Activated T-cell treated with anti-CD3 and anti-CD28 coated beads for 4 hours (primary cell): ENCODE results near the gene APBB2.

Experiments used
- DNase-seq: peaks from one replicate; pipeline ENCODE4 v3.0.0-alpha.2; 2020

The APBB2 gene

GRCh38 chr4:41132055-41132683 lies 82.2 kb downstream of the APBB2 start:
- no peak for DNase-seq

DNA sequence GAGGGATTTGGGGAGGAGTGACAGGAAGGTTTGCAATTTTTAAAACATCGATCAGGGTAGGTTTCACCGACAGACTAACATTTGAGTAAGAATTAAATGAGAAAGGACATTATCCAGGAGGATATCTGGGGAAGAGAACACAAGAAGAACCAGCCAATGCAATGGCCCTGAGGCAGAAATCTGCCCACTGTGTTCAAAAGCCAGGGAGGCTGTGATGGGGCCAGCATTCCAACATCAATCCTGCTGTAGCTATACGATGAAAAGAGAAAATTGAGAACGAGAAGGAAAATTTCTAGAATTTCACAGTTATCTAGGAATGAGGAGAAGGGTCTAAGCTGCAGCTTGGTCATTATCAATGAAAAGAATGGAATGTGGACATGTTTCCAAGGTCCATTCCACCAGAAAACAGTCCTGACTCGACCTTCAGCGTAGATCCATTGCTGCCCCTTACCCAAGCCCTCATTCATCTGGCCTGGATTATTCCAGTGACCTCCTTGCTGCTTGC lies 84.4 kb downstream of the APBB2 start:
- DNase-seq = no peak

GRCh38 chr4:41129128-41129754 lies 85.1 kb downstream of the APBB2 start:
- no peak for DNase-seq

DNA sequence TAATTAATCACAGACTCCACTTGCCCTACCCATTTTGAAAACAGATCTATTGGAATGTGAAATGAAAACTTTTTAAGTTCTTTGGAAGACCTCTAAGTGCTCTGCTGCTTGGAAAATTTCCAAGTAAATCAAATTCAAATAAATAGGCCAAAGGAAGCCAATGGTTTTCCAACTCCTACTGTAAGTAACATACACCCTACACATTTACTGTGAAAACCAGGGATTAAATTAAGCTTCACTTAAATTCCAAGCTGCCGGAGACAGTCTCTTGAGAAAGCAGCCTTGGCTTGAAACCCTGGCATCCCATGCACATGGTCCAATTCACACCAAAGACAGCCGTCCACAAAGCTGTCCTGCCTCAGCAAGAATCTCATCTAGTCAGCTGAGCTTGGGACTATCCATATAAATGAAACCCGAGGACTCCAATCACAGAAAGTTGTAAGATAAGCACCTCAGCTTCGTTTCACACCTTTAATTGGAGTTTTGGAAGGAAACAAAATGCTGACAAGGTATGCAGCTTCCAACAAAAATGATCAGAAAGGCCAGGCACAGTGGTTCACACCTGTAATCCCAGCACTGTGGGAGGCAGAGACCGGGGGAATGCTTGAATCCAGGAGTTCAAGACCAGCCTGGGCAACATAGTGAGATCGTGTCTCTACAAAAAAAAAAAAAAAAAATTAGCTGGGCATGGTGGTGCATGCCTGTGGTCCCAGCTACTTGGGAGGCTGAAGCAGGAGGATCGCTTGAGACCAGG lies 88.6 kb downstream of the APBB2 start:
- DNase-seq = no peak

DNA sequence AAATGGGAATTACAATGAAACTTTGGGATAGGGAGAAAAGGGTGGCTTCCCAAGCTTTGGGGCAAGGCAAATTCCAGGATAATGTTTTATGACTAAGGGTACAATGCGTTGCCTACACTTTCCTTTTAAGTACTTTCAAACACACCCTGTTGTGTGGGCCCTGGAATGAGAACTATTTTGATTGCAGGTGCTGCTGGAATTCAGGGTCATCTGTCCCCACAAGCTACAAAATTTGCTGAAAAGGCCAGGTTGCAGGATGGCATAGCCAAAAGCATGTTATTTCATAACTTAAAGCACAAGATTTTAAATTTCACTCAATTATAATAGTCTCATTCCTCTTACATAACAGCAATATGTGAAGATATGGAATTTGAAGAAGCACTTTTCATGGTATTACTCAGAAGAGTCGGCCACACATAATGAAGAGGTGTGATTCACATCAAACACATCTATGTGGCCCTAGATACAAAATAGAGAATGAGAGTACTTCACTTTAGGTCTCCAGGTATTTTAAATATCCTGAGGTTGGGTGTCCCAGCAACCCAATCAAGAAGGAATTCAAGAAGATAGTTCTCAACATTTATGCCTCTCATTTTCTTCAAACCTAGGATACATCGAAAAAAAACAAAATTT lies 89.3 kb downstream of the APBB2 start:
- no peak for DNase-seq

- DNase-seq = no peak
These were observed 91.6 kb downstream of the APBB2 start for GRCh38 chr4:41122775-41123174.

DNA sequence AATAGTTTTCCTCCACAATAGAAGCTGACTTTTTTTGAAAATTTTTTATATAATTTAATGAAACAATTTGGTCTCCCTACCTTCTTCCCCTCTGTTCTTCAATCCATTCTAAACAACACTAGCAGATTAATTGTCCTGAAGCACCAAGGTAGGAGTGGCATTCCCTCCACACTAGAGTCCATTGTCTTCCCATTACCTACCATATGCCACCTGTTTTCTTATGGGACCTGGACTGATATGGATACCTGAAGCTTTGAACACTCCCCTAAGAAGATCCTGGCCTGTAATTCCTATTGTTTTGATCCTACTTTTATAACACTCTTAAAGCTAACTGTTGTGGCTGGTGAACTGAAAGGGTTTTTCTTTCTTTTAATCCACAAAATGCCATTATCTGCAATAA lies 92.0 kb downstream of the APBB2 start:
- DNase-seq = no peak

GRCh38 chr4:41121906-41122305 lies 92.4 kb downstream of the APBB2 start:
- DNase-seq = no peak

DNA sequence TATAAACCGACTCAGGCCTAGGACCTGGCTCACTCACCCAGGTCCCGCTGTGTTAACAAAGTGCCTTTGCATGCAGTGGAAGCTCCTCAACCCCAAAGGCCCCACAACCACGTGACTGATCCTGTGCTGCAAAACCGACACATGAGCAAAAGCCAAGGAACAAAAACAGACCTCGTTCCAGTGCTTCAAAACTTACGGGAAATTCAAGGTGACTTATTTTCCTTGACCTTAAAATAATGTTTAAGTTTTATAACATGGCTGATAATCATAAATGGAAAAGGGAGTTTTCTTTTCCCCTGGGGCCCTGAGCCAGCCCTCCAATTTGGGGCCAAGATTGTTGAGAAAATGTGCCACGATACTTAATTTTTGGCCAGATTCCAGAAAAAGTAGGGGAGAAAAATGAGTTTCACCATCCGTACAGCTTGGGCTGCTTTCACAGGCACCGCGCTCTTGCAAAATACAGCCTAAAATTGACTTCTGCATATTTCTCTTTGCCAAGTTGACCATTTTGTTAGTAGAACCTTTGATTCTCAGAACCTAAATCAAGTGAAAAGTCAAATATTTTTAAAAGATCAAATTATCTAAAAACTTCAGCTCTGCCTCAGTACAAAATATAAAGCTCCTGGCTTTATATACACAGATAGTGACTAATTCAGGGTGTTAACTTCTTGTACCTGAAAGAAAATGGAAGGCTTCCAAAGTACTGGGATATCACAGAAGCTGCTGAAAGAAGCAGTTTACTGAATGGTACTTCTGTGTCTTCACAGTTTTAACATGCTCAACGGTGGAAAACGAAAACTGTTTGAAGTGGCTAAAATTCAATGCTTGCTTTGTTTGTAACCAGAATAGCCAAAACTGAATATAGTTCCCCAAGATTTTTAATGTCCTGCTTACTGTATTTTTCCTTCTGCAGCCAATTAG lies 93.8 kb downstream of the APBB2 start:
- DNase-seq = no peak

DNA sequence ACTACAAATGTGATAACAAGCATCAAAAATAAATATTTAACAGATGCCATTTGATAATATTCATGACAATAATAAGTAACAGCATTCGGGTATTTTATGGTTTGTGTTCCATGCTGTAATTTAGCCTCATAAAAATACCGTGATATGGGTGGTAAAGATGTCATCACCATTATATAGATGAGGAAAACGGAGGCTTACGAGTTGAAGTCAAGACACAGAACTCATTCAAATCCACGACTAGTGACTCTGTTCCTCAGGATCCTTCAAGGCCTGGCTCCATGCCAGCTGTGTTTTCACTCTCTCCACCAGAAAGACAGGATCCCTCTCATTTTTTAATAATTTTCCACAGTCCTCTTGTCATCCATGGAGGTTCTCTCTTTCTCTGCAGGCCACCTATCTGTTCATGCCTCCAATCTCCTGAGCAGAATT lies 94.5 kb downstream of the APBB2 start:
- no peak for DNase-seq

- no peak for DNase-seq
These were observed 102.6 kb downstream of the APBB2 start for GRCh38 chr4:41111791-41112190.

- no peak for DNase-seq
These were observed 104.3 kb downstream of the APBB2 start for GRCh38 chr4:41110050-41110449.

DNA sequence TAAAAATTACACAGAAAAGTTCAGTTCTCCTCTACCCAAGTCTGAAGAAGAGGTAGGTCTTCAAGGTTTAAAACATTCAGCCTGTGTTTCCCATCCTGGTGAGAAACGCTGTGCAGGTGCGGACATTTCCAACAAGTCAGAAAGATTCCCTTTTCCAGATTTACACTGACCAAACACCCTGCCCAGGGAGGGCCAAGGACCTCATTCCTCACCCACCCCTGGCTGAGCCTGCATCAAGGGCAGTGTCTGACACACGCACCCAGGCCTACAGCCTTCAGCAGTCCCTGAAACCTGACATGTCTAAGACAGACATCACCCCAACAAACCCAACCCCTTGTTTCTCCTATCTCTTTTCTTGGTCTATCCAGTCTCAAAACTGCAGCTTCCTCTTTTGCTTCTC lies 105.9 kb downstream of the APBB2 start:
- no peak for DNase-seq

DNA sequence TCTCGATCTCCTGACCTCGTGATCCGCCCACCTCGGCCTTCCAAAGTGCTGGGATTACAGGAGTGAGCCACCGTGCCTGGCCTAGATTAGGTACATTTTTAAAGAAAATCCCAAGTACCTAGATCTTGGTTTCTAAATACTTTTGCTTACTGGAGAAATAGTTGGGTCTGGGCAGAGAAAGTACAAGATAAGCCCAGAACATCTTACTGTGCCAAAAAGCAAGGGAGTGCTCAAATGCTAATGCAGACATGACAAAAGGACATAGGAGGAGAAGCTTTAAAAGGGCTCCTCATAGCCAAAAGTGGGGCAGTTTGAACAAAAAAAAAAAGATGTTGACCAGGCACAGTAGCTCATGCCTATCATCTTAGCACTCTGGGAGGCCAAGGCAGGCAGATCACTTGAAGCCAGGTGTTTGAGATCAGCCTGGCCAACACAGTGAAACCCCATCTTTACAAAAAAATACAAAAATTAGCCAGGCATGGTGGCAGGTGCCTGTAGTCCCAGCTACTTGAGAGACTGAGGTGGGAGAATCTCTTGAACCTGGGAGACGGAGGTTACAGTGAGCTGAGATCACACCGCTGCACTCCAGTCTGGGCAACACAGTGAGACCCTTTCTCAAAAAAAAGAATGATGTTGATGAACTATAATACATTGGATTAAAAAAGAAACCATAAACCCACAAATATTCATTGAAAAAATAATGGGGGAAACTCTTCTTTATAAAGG lies 107.5 kb downstream of the APBB2 start:
- DNase-seq = no peak

DNA sequence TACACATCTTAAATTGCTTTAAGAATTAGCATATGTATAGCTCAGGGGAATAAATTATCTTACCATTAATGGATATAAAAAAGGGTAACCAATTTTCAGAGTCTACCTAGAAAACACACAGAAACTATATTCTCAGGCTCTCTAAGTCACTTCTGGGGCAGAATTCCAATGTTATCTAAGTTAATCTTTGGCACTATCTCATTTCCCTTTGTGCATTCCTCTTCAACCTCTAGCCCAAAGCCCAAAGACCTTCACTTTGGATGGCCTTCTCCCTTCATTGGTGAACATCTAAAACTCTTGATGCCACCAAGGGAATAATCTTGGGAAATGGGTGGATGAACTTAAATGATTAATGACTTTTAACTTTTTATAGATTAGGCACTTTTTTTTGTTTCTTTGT lies 108.3 kb downstream of the APBB2 start:
- no peak for DNase-seq

DNA sequence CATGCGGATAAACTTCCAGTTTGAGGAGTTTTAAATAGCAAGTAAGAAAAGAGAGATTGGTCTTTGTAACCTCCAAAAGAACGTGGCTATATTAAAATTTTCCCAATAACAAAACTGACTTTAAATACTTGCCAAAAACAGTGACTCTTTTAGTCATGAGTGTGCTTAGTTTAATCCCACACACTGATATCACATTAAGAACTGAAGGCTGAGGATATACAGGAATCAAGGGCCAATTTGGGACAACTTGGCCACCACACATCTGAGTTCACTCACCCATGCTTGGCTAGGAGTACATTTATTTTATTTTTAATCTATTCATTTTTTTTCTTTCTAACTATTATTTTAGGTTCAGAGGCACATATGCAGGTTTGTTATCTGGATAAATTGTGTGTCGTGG lies 110.2 kb downstream of the APBB2 start:
- no peak for DNase-seq

GRCh38 chr4:41103657-41104056 lies 110.7 kb downstream of the APBB2 start:
- DNase-seq = no peak

DNA sequence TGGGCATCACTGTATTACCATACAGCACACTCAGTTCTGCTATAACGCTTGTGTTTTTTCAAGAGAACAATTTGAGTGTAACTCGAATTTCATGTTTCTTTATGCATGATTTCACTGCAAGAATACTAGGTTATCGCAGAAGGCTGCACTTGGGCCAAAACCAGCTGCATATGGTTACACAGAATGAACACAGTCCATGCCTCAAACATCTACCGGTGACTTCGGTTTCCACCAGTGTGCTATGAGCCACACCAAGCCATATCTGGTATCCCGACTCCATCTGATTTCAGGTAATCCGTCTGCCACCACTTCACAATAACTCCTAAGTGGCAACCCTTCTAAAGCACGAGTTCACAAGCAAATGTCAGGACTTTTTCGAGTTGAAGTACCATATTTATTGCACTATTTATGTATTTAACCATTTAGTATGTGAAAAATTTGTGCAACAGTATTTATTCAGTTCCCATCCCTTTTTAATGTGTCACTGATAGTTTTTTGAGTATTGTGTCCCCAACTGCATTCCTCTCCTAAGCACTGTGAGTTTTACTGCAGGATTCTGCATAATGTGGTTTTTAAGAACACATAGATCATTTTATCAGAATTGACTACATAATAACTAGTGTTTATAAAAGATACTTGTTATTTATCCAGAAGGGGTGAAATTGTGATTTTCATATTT lies 111.8 kb downstream of the APBB2 start:
- DNase-seq = no peak

DNA sequence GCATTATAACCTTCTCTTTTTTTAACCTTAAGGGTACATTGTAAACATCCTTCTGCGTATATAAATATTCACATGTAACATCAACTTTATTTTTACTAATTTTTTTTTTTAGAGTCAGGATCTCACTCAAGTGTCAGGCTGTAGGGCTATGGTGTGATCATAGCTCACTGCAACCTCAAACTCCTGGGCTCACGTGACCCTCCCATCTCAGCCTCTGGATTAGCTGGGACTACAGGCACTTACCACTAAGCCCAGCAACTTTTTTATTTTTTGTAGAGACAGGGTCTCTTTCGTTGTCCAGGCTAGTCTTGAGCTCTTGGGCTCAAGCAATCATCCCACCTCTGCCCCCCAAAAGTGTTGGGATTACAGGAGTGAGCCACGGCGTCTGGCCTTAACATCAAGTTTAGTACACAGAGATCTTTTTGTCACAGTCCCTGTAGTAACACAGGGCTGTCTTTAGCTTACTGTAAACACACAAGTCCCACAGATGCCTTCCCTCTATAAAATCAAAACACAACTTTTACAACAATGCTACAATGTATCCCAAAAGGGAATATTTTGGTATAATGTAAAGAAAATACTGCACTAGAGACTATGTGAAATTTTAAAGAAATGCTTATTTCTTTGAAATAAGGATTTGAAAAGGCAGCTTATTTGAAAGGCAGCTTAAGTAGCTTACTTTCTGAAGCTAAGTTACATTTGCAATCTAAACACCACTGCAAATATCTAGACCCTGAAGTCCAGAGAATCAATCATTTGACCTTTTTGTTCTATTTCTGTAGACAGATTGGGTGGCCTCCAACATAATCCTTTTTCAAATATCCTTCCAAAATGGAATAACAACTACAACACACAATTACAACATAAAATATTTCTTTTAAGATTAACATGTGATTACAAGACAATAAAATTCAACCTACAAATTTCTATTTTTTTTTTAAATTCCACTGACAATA lies 116.0 kb downstream of the APBB2 start:
- no peak for DNase-seq

- no peak for DNase-seq
These were observed 118.4 kb downstream of the APBB2 start for GRCh38 chr4:41095973-41096372.
